Loucy (cell line): ENCODE data around the gene SH3RF3.

Experiments
- H2AFZ ChIP-seq: fragments of 200-600 bp; sonication (generic); 2 replicates; pipeline ENCODE4 v1.6.0; 2016; ENCODE audit warnings: antibody characterized with exemption, mild to moderate bottlenecking, low read length, moderate library complexity
- H3F3A ChIP-seq: fragments of 200-600 bp; 2 replicates; pipeline ENCODE4 v1.6.0; 2016; ENCODE audit warnings: antibody characterized with exemption, low read depth, mild to moderate bottlenecking
- H3K27me3 ChIP-seq: fragments of 200-600 bp; sonication (generic); 2 replicates; pipeline ENCODE4 v1.6.1; 2014; ENCODE audit warnings: low read length, mild to moderate bottlenecking; ENCODE audit not compliant: insufficient read depth, poor library complexity, severe bottlenecking
- H3K36me3 ChIP-seq: fragments of 200-600 bp; sonication (generic); 2 replicates; pipeline ENCODE4 v1.6.1; 2016; ENCODE audit warnings: low read length; ENCODE audit not compliant: insufficient read depth
- H3K4me1 ChIP-seq: fragments of 200-600 bp; sonication (generic); 2 replicates; pipeline ENCODE4 v1.5.1; 2014; ENCODE audit warnings: low read length, mild to moderate bottlenecking; ENCODE audit not compliant: insufficient read depth, poor library complexity, severe bottlenecking
- H3K4me2 ChIP-seq: fragments of 200-600 bp; sonication (generic); 2 replicates; pipeline ENCODE4 v1.6.0; 2014; ENCODE audit warnings: antibody characterized with exemption, low read length, low read depth, mild to moderate bottlenecking; ENCODE audit not compliant: poor library complexity, severe bottlenecking
- H3K4me3 ChIP-seq: fragments of 200-600 bp; sonication (generic); 2 replicates; pipeline ENCODE4 v1.5.1; 2014; ENCODE audit warnings: low read length, mild to moderate bottlenecking, mixed read lengths; ENCODE audit not compliant: poor library complexity, severe bottlenecking
- H3K79me2 ChIP-seq: fragments of 200-600 bp; sonication (generic); 2 replicates; pipeline ENCODE4 v1.6.1; 2014; ENCODE audit warnings: low read length; ENCODE audit not compliant: insufficient read depth
- H3K9ac ChIP-seq: fragments of 200-600 bp; sonication (generic); 2 replicates; pipeline ENCODE4 v1.6.0; 2014; ENCODE audit warnings: mild to moderate bottlenecking, low read depth, low read length, moderate library complexity; ENCODE audit not compliant: poor library complexity, severe bottlenecking
- H3K9me2 ChIP-seq: fragments of 200-600 bp; sonication (generic); replicated peaks from 2 replicates; pipeline ENCODE4 v1.6.1; 2016; ENCODE audit warnings: low read depth, low read length, mixed read lengths
- H3K9me3 ChIP-seq: fragments of 200-600 bp; sonication (generic); 2 replicates; pipeline ENCODE4 v1.6.1; 2014; ENCODE audit warnings: mild to moderate bottlenecking, antibody characterized with exemption, low read length, low read depth; ENCODE audit not compliant: insufficient read depth
- H4K20me1 ChIP-seq: fragments of 200-600 bp; sonication (generic); 2 replicates; pipeline ENCODE4 v1.6.0; 2014; ENCODE audit warnings: antibody characterized with exemption, low read length, mild to moderate bottlenecking; ENCODE audit not compliant: insufficient read depth, poor library complexity, severe bottlenecking
- CTCF ChIP-seq: fragments of 200-600 bp; sonication (generic); conservative IDR thresholded peaks from 2 replicates; pipeline ENCODE4 v1.5.1; 2014; ENCODE audit warnings: mild to moderate bottlenecking, antibody characterized with exemption, low read length
- EZH2phosphoT487 ChIP-seq: fragments of 200-600 bp; IDR thresholded peaks from 2 replicates; pipeline ENCODE4 v1.6.1; 2018; ENCODE audit warnings: antibody characterized with exemption, mild to moderate bottlenecking, moderate library complexity, borderline replicate concordance

Gene SH3RF3

GRCh38 chr2:109472974-109473373 lies 344.0 kb downstream of the SH3RF3 start:
- H3K4me2 ChIP-seq: no peak overlapping the region
- peaks cover 88% of the 10 kb centered on the region for H3K4me1 ChIP-seq
- no peaks in the 10 kb centered on the region for H3K9me2 ChIP-seq
- H3K36me3 ChIP-seq: no peaks in the 10 kb centered on the region
- no peaks in the 10 kb centered on the region for H4K20me1 ChIP-seq
- TF ChIP-seq CTCF (no peak), EZH2phosphoT487 (no peak)
- no peaks in the 10 kb centered on the region for H3K9me3 ChIP-seq
- H3K9ac ChIP-seq: no peak overlapping the region
- H3K27me3 ChIP-seq: no peaks in the 10 kb centered on the region
- H2AFZ ChIP-seq: no peak overlapping the region
- no peaks in the 10 kb centered on the region for H3K79me2 ChIP-seq
- peaks cover 4% of the 10 kb centered on the region; the same call in 1 of the 2 replicates for H3F3A ChIP-seq
- no peak overlapping the region for H3K4me3 ChIP-seq

GRCh38 chr2:109473616-109474318 lies 344.8 kb downstream of the SH3RF3 start:
- H3K9ac ChIP-seq: peak overlapping the region; percentile 2
- no peaks in the 10 kb centered on the region for H3K9me2 ChIP-seq
- H4K20me1 ChIP-seq: no peaks in the 10 kb centered on the region
- no peaks in the 10 kb centered on the region for H3K9me3 ChIP-seq
- peaks cover 4% of the 10 kb centered on the region; the same call in 1 of the 2 replicates for H3F3A ChIP-seq
- H3K4me3 ChIP-seq: no peak overlapping the region
- no peaks in the 10 kb centered on the region for H3K79me2 ChIP-seq
- H3K36me3 ChIP-seq: no peaks in the 10 kb centered on the region
- H3K27me3 ChIP-seq: no peaks in the 10 kb centered on the region
- H2AFZ ChIP-seq: no peak overlapping the region
- peaks cover 81% of the 10 kb centered on the region for H3K4me1 ChIP-seq
- no peak overlapping the region for H3K4me2 ChIP-seq
- no peak for TF ChIP-seq CTCF
- TF ChIP-seq EZH2phosphoT487: no peak

- Histone ChIP-seq H3K9me3 (no peaks in the 10 kb centered on the region), H3F3A (peaks cover 4% of the 10 kb centered on the region; the same call in 1 of the 2 replicates), H2AFZ (no peak overlapping the region), H3K9ac (peak overlapping the region; percentile 2), H3K4me3 (no peak overlapping the region), H3K9me2 (no peaks in the 10 kb centered on the region), H3K4me2 (no peak overlapping the region), H3K27me3 (no peaks in the 10 kb centered on the region), H4K20me1 (no peaks in the 10 kb centered on the region), H3K4me1 (peaks cover 75% of the 10 kb centered on the region), H3K36me3 (no peaks in the 10 kb centered on the region), H3K79me2 (no peaks in the 10 kb centered on the region)
- TF ChIP-seq EZH2phosphoT487 (no peak), CTCF (no peak)
Observed at GRCh38 chr2:109474319-109474825, 345.4 kb downstream of the SH3RF3 start.
